Fibroblast of lung (primary cell): ENCODE measurements around the gene SPECC1L. TPM values are rescaled to one million over a fixed set of nuclear protein-coding genes. Genes with fewer than 3 reads are reported as not detected.

Experiments used
- DNase-seq, 2 donors: peaks; one replicate each; pipeline versions ENCODE4 v3.0.0 to v3.0.0-alpha.2; 2010; ENCODE audit warnings: low read depth in 2 of 2
- H2AFZ ChIP-seq: 2 replicates; pipeline ENCODE4 v1.5.1; 2012; ENCODE audit warnings: low read length, control low read depth, inconsistent platforms
- H3K27ac ChIP-seq: 2 replicates; pipeline ENCODE4 v1.5.1; 2011; ENCODE audit warnings: low read length, control low read depth; ENCODE audit not compliant: insufficient read depth
- H3K27me3 ChIP-seq: 2 replicates; pipeline ENCODE4 v1.5.1; 2011; ENCODE audit warnings: mild to moderate bottlenecking, low read length; ENCODE audit not compliant: control insufficient read depth, insufficient read depth
- H3K36me3 ChIP-seq: 2 replicates; pipeline ENCODE4 v1.5.1; 2011; ENCODE audit warnings: low read length; ENCODE audit not compliant: control insufficient read depth, insufficient read depth
- H3K4me1 ChIP-seq: 2 replicates; pipeline ENCODE4 v1.5.1; 2011; ENCODE audit warnings: low read length; ENCODE audit not compliant: control insufficient read depth, insufficient read depth; ENCODE audit errors: extremely low read depth
- H3K4me2 ChIP-seq: 2 replicates; pipeline ENCODE4 v1.5.1; 2011; ENCODE audit warnings: low read length, control low read depth; ENCODE audit not compliant: insufficient read depth; ENCODE audit errors: extremely low read depth
- H3K4me3 ChIP-seq, 4 experiments: fragments of 200-600 bp in 1 of 4; sonication (generic) in 1 of 4; replicated peaks in 1 of 4; 2 replicates each; pipeline ENCODE4 v1.5.1; 2011 to 2016; ENCODE audit warnings: low read length in 4 of 4, low read depth in 3 of 4, mild to moderate bottlenecking in 3 of 4, control low read depth in 2 of 4, inconsistent platforms in 1 of 4, mixed read lengths in 1 of 4; ENCODE audit not compliant: insufficient read depth in 1 of 4; ENCODE audit errors: control extremely low read depth in 1 of 4
- H3K79me2 ChIP-seq: 2 replicates; pipeline ENCODE4 v1.5.1; 2012; ENCODE audit warnings: mild to moderate bottlenecking, low read length, inconsistent platforms; ENCODE audit not compliant: control insufficient read depth, insufficient read depth
- H3K9ac ChIP-seq: 2 replicates; pipeline ENCODE4 v1.5.1; 2011; ENCODE audit warnings: mild to moderate bottlenecking, low read length, control low read depth; ENCODE audit not compliant: insufficient read depth
- H3K9me3 ChIP-seq: 2 replicates; pipeline ENCODE4 v1.5.1; 2012; ENCODE audit warnings: low read depth, low read length; ENCODE audit not compliant: control insufficient read depth, insufficient read depth
- H4K20me1 ChIP-seq: 2 replicates; pipeline ENCODE4 v1.5.1; 2011; ENCODE audit warnings: low read length; ENCODE audit not compliant: control insufficient read depth, insufficient read depth; ENCODE audit errors: extremely low read depth
- CTCF ChIP-seq, 2 donors: IDR thresholded peaks in 1 of 2; conservative IDR thresholded peaks in 1 of 2; 1 replicate in 1 of 2; 2 replicates in 1 of 2; pipeline ENCODE4 v1.5.1; 2011 to 2012; ENCODE audit warnings: low read length in 2 of 2, control low read depth in 1 of 2, inconsistent platforms in 1 of 2, low read depth in 1 of 2, mild to moderate bottlenecking in 1 of 2
- EZH2 ChIP-seq: IDR thresholded peaks from 2 replicates; pipeline ENCODE4 v1.5.1; 2012; ENCODE audit warnings: low read length, control low read depth, mild to moderate bottlenecking; ENCODE audit errors: missing control alignments
- polyA plus RNA-seq, 2 donors: library from polyadenylated mRNA; depleted of rRNA in 1 of 2; stranded (reverse) in 1 of 2; unstranded in 1 of 2; fragments of >200 nt; gene quantifications; 2 replicates each; pipeline ENCODE4 v1.2.1, GENCODE V29; 2011 to 2012; ENCODE audit warnings: missing spikeins in 1 of 2
- total RNA-seq: library from RNA; depleted of rRNA; stranded (reverse); fragments of >200 nt; gene quantifications from 2 replicates; pipeline ENCODE4 v1.2.1, GENCODE V29; 2014

Gene SPECC1L
- total and polyA plus RNA-seq, 2 donors (not counting 1 experiment from before 2014, with no cell fraction given): 40.3 to 46.2 TPM

GRCh38 chr22:24424901-24425775 is 154.5 kb downstream of the SPECC1L start:
- Histone ChIP-seq H3K27ac (no peak overlapping the region), H3K9me3 (no peaks in the 10 kb centered on the region), H3K9ac (no peak overlapping the region), H3K4me1 (no peaks in the 10 kb centered on the region), H2AFZ (no peak overlapping the region), H3K4me2 (no peak overlapping the region), H4K20me1 (peaks cover 2% of the 10 kb centered on the region), H3K27me3 (peaks cover 18% of the 10 kb centered on the region), H3K79me2 (no peaks in the 10 kb centered on the region), H3K36me3 (no peaks in the 10 kb centered on the region), H3K4me3 (no peak overlapping the region)
- no peak for DNase-seq
- TF ChIP-seq EZH2: no peak
- no peak for TF ChIP-seq CTCF (conservative IDR thresholded peaks at IDR 0.05 in 1 of 2, IDR thresholded peaks at IDR 0.05 in 1 of 2; ENCODE audit: low read depth in 1 of 2, low read length in 2 of 2)

- TF ChIP-seq CTCF (conservative IDR thresholded peaks at IDR 0.05 in 1 of 2, IDR thresholded peaks at IDR 0.05 in 1 of 2; ENCODE audit: low read depth in 1 of 2, low read length in 2 of 2): no peak
- no peak for TF ChIP-seq EZH2
- H3K4me3 ChIP-seq: no peak overlapping the region
- H3K9me3 ChIP-seq: no peaks in the 10 kb centered on the region
- H3K27ac ChIP-seq: no peak overlapping the region
- H3K79me2 ChIP-seq: no peaks in the 10 kb centered on the region
- no peak overlapping the region for H3K4me2 ChIP-seq
- no peaks in the 10 kb centered on the region for H3K4me1 ChIP-seq
- H4K20me1 ChIP-seq: peaks cover 2% of the 10 kb centered on the region
- peaks cover 18% of the 10 kb centered on the region for H3K27me3 ChIP-seq
- H3K9ac ChIP-seq: no peak overlapping the region
- H3K36me3 ChIP-seq: no peaks in the 10 kb centered on the region
- H2AFZ ChIP-seq: no peak overlapping the region
- DNase-seq: no peak
Measured at GRCh38 chr22:24426436-24426835, 155.8 kb downstream of the SPECC1L start.

GRCh38 chr22:24426851-24427499 is 156.3 kb downstream of the SPECC1L start:
- DNase-seq: no peak
- H3K79me2 ChIP-seq: no peaks in the 10 kb centered on the region
- no peaks in the 10 kb centered on the region for H3K9me3 ChIP-seq
- no peaks in the 10 kb centered on the region for H3K4me1 ChIP-seq
- no peak overlapping the region for H2AFZ ChIP-seq
- peaks cover 18% of the 10 kb centered on the region for H3K27me3 ChIP-seq
- no peak overlapping the region for H3K4me2 ChIP-seq
- H3K9ac ChIP-seq: no peak overlapping the region
- peaks cover 2% of the 10 kb centered on the region for H4K20me1 ChIP-seq
- H3K4me3 ChIP-seq: no peak overlapping the region
- H3K27ac ChIP-seq: no peak overlapping the region
- TF ChIP-seq CTCF (conservative IDR thresholded peaks at IDR 0.05 in 1 of 2, IDR thresholded peaks at IDR 0.05 in 1 of 2; ENCODE audit: low read depth in 1 of 2, low read length in 2 of 2) (no peak), EZH2 (no peak)
- no peaks in the 10 kb centered on the region for H3K36me3 ChIP-seq
